Liver (tissue), 9 donors: ENCODE data around the gene LAMC3. TPM values are rescaled to one million over a fixed set of nuclear protein-coding genes. Genes with fewer than 3 reads are reported as not detected.

ENCODE experiments used
- DNase-seq: peaks from one replicate; pipeline ENCODE4 v3.0.0-alpha.2; 2017; ENCODE audit warnings: low spot score
- H3K27ac ChIP-seq, 2 donors: one replicate each; pipeline ENCODE4 v1.7.0; 2013; ENCODE audit warnings: inconsistent platforms in 2 of 2, low read length in 2 of 2, control low read depth in 1 of 2, low read depth in 1 of 2, mild to moderate bottlenecking in 1 of 2
- H3K27me3 ChIP-seq, 4 donors: one replicate each; pipeline versions ENCODE4 v1.6.1 to v1.7.0; 2013; ENCODE audit warnings: low read length in 3 of 4, inconsistent platforms in 1 of 4, mild to moderate bottlenecking in 1 of 4, moderate library complexity in 1 of 4; ENCODE audit not compliant: control insufficient read depth in 4 of 4, insufficient read depth in 4 of 4
- H3K36me3 ChIP-seq, 4 donors: one replicate each; pipeline versions ENCODE4 v1.6.1 to v1.7.0; 2013; ENCODE audit warnings: low read length in 3 of 4, mild to moderate bottlenecking in 3 of 4, low read depth in 1 of 4, moderate library complexity in 1 of 4; ENCODE audit not compliant: control insufficient read depth in 4 of 4, insufficient read depth in 3 of 4
- H3K4me1 ChIP-seq, 4 donors: one replicate each; pipeline versions ENCODE4 v1.6.1 to v1.7.0; 2013; ENCODE audit warnings: low read length in 3 of 4, mild to moderate bottlenecking in 3 of 4, moderate library complexity in 1 of 4; ENCODE audit not compliant: control insufficient read depth in 4 of 4, insufficient read depth in 4 of 4
- H3K4me3 ChIP-seq, 3 donors: one replicate each; pipeline versions ENCODE4 v1.6.1 to v1.7.0; 2013; ENCODE audit warnings: low read length in 3 of 3, control low read depth in 1 of 3, low read depth in 1 of 3, mild to moderate bottlenecking in 1 of 3
- H3K9ac ChIP-seq, 2 donors: one replicate each; pipeline ENCODE4 v1.7.0; 2013; ENCODE audit warnings: low read length in 2 of 2, mild to moderate bottlenecking in 2 of 2, moderate library complexity in 2 of 2, control low read depth in 1 of 2, low read depth in 1 of 2
- H3K9me3 ChIP-seq, 4 donors: one replicate each; pipeline versions ENCODE4 v1.6.1 to v1.7.0; 2013; ENCODE audit warnings: low read length in 3 of 4; ENCODE audit not compliant: control insufficient read depth in 4 of 4
- FOXA2 ChIP-seq: IDR thresholded peaks from 2 replicates; pipeline ENCODE4 v1.6.1; 2016; ENCODE audit warnings: antibody characterized with exemption
- HNF4G ChIP-seq: IDR thresholded peaks from 2 replicates; pipeline ENCODE4 v1.6.1; 2016; ENCODE audit warnings: antibody characterized with exemption
- NR2F2 ChIP-seq: IDR thresholded peaks from 2 replicates; pipeline ENCODE4 v1.6.1; 2016; ENCODE audit warnings: antibody characterized with exemption
- RXRA ChIP-seq, 2 donors: IDR thresholded peaks; 2 replicates each; pipeline ENCODE4 v1.6.1; 2017 to 2018; ENCODE audit warnings: antibody characterized with exemption in 2 of 2, mild to moderate bottlenecking in 1 of 2
- TAF1 ChIP-seq: conservative IDR thresholded peaks from 2 replicates; pipeline ENCODE4 v1.6.1; 2016; ENCODE audit warnings: antibody characterized with exemption, mild to moderate bottlenecking
- YY1 ChIP-seq: IDR thresholded peaks from 2 replicates; pipeline ENCODE4 v1.6.1; 2016; ENCODE audit warnings: antibody characterized with exemption, mild to moderate bottlenecking
- WGBS: extraction: QIAGEN DNeasy Blood & Tissue Kit; methylation state at CpG from one replicate; pipeline ENCODE4 v1.1.7; 2013; 5-methylcytosine and 5-hydroxymethylcytosine counted together
- polyA plus RNA-seq, 2 donors: library from polyadenylated mRNA; stranded (reverse) in 1 of 2; unstranded in 1 of 2; fragments of 200-250 nt in 1 of 2; fragments of >200 nt in 1 of 2; fragmentation: Nextera tagmentation in 1 of 2; extraction: Ambion mirVana in 1 of 2; gene quantifications; one replicate each; pipeline versions ENCODE4 v1.2.1 to v1.2.3, GENCODE V29; 2013 to 2015
- total RNA-seq, 2 donors: library from RNA; depleted of rRNA; stranded (reverse); fragments of >200 nt; gene quantifications; one replicate each; pipeline ENCODE4 v1.2.3, GENCODE V29; 2014
- TF ChIP-seq, protein P1 (sequence below): IDR thresholded peaks from 2 replicates; pipeline ENCODE4 v1.6.1; 2016; ENCODE audit warnings: antibody characterized with exemption
- TF ChIP-seq, protein P2 (sequence below): IDR thresholded peaks from 2 replicates; pipeline ENCODE4 v1.6.1; 2016; ENCODE audit warnings: antibody characterized with exemption, mild to moderate bottlenecking
- TF ChIP-seq, protein P3 (sequence below): IDR thresholded peaks from 2 replicates; pipeline ENCODE4 v1.6.1; 2016; ENCODE audit warnings: antibody characterized with exemption
- TF ChIP-seq, protein P4 (sequence below): fragments of 150-350 bp; IDR thresholded peaks from 2 replicates; pipeline ENCODE4 v1.5.1; 2017; ENCODE audit warnings: improper control_type of control experiment, low read depth, low read length; ENCODE audit not compliant: missing input control
- donor health status: healthy.
- donor health status: healthy.
- donor health status: healthy.
- donor health status: healthy.
- donor health status: healthy.

Gene LAMC3
- total and polyA plus RNA-seq, 4 donors: 1.4 to 5.9 (median 2.9) TPM

DNA sequence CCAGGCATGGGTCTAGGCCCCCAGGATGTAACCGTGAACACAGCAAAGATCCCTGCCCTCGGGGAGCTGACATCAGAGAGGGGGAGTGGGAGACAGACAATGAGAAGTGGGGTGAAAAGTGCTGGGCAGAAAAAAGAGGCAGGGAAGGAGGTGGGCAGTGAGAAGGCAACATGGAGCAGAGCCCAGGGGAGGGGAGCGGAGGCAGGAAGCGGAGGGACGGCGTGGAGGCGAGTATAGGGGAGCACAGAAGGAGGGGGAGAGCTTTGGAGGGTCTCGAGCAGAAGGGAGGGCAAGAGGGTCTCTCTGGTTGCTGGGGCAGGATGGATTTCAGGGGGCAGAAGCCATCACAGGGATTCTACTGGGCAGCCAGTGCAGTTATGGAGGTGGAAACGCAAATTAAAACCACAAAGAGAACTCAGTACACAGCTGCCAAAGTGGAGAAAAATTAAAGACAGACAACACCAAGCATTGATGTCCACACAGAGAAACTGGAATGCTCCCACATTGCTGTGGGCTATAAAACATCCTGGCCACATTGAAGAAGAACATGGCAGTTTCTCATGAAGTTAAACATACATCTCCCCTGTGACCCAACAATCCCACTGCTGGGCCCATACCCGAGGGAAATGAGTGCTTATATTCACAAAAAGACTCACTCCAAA is 21.1 kb upstream of the LAMC3 start:
- TF ChIP-seq, protein P1, sequence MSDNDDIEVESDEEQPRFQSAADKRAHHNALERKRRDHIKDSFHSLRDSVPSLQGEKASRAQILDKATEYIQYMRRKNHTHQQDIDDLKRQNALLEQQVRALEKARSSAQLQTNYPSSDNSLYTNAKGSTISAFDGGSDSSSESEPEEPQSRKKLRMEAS: no peak
- no peak for TF ChIP-seq RXRA (IDR thresholded peaks at IDR 0.05)
- TF ChIP-seq FOXA2: no peak
- TF ChIP-seq, protein P2, sequence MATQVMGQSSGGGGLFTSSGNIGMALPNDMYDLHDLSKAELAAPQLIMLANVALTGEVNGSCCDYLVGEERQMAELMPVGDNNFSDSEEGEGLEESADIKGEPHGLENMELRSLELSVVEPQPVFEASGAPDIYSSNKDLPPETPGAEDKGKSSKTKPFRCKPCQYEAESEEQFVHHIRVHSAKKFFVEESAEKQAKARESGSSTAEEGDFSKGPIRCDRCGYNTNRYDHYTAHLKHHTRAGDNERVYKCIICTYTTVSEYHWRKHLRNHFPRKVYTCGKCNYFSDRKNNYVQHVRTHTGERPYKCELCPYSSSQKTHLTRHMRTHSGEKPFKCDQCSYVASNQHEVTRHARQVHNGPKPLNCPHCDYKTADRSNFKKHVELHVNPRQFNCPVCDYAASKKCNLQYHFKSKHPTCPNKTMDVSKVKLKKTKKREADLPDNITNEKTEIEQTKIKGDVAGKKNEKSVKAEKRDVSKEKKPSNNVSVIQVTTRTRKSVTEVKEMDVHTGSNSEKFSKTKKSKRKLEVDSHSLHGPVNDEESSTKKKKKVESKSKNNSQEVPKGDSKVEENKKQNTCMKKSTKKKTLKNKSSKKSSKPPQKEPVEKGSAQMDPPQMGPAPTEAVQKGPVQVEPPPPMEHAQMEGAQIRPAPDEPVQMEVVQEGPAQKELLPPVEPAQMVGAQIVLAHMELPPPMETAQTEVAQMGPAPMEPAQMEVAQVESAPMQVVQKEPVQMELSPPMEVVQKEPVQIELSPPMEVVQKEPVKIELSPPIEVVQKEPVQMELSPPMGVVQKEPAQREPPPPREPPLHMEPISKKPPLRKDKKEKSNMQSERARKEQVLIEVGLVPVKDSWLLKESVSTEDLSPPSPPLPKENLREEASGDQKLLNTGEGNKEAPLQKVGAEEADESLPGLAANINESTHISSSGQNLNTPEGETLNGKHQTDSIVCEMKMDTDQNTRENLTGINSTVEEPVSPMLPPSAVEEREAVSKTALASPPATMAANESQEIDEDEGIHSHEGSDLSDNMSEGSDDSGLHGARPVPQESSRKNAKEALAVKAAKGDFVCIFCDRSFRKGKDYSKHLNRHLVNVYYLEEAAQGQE: no peak
- no peak for TF ChIP-seq HNF4G
- no peak for TF ChIP-seq YY1
- TF ChIP-seq, protein P3, sequence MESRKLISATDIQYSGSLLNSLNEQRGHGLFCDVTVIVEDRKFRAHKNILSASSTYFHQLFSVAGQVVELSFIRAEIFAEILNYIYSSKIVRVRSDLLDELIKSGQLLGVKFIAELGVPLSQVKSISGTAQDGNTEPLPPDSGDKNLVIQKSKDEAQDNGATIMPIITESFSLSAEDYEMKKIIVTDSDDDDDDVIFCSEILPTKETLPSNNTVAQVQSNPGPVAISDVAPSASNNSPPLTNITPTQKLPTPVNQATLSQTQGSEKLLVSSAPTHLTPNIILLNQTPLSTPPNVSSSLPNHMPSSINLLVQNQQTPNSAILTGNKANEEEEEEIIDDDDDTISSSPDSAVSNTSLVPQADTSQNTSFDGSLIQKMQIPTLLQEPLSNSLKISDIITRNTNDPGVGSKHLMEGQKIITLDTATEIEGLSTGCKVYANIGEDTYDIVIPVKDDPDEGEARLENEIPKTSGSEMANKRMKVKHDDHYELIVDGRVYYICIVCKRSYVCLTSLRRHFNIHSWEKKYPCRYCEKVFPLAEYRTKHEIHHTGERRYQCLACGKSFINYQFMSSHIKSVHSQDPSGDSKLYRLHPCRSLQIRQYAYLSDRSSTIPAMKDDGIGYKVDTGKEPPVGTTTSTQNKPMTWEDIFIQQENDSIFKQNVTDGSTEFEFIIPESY: no peak
- TF ChIP-seq, protein P4, sequence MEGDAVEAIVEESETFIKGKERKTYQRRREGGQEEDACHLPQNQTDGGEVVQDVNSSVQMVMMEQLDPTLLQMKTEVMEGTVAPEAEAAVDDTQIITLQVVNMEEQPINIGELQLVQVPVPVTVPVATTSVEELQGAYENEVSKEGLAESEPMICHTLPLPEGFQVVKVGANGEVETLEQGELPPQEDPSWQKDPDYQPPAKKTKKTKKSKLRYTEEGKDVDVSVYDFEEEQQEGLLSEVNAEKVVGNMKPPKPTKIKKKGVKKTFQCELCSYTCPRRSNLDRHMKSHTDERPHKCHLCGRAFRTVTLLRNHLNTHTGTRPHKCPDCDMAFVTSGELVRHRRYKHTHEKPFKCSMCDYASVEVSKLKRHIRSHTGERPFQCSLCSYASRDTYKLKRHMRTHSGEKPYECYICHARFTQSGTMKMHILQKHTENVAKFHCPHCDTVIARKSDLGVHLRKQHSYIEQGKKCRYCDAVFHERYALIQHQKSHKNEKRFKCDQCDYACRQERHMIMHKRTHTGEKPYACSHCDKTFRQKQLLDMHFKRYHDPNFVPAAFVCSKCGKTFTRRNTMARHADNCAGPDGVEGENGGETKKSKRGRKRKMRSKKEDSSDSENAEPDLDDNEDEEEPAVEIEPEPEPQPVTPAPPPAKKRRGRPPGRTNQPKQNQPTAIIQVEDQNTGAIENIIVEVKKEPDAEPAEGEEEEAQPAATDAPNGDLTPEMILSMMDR: no peak
- no peak for TF ChIP-seq NR2F2
- no peak for TF ChIP-seq TAF1
- Histone ChIP-seq H3K27ac (no peak overlapping the region), H3K27me3 (peaks cover 0 to 2% (median 0%) of the 10 kb centered on the region in 4 donors), H3K4me3 (no peak overlapping the region), H3K36me3 (no peaks in the 10 kb centered on the region), H3K4me1 (no peaks in the 10 kb centered on the region), H3K9ac (no peak overlapping the region), H3K9me3 (no peaks in the 10 kb centered on the region)
- no peak for DNase-seq
- WGBS: 67% methylated on average over 10 of the region's 10 CpGs

DNA sequence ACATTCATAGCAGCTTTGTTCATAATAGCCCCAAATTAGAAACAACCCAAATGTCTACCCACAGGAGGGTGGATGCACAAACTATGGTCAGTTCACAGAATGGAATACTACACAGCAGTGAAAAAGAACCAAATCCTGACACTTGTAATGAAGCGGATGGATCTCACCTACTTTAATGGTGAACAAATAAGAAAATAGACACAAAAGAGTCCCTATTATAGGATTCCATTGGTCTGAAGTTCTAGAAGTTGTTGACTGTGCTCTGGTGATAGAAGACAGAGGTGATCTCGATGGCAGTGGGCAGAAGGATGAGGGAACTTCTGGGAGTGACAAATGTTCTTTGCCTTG is 20.6 kb upstream of the LAMC3 start:
- Histone ChIP-seq H3K4me1 (no peaks in the 10 kb centered on the region), H3K9ac (no peak overlapping the region), H3K27ac (no peak overlapping the region), H3K4me3 (no peak overlapping the region), H3K27me3 (peaks cover 0 to 2% (median 0%) of the 10 kb centered on the region in 4 donors), H3K9me3 (no peaks in the 10 kb centered on the region), H3K36me3 (no peaks in the 10 kb centered on the region)
- TF ChIP-seq TAF1: no peak
- DNase-seq: no peak
- 98% methylated on average over 2 of the region's 2 CpGs for WGBS
